VCaP (cell line): ENCODE data around the gene CTSW.
A peak's percentile ranks its signal among the peaks of the same experiment; 100 is the strongest.
"Not testable (repeated sequence)": the region's sequence is repeated elsewhere in the genome, so short reads cannot be mapped to it uniquely, and the experiment has no call there.

Experiments
- H3K27ac ChIP-seq: fragments of 450-650 bp; 2 replicates; pipeline ENCODE4 v1.5.1; 2017
- TF ChIP-seq, protein P1 (sequence below): fragments of 450-650 bp; conservative IDR thresholded peaks from 2 replicates; pipeline ENCODE4 v1.5.1; 2017; ENCODE audit warnings: mild to moderate bottlenecking, moderate library complexity

CTSW gene, protein sequence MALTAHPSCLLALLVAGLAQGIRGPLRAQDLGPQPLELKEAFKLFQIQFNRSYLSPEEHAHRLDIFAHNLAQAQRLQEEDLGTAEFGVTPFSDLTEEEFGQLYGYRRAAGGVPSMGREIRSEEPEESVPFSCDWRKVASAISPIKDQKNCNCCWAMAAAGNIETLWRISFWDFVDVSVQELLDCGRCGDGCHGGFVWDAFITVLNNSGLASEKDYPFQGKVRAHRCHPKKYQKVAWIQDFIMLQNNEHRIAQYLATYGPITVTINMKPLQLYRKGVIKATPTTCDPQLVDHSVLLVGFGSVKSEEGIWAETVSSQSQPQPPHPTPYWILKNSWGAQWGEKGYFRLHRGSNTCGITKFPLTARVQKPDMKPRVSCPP

DNA sequence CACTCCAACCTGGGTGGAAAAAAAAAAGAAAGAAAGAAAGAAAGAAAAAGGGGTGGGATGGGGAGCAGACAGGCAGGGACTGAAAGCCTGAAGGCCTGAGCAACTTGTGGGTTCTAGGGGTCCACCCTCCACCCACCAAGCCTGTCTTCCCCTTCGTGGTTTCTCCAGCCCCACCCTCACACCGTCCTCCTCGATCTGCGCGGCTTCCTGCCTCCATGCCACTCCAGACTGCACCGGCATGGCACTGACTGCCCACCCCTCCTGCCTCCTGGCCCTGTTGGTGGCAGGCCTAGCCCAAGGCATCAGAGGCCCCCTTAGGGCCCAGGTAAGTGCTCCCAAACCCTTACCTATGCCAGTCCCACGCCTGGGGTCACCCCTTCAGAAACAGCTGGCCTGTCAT lies at the start of gene CTSW:
Gene CTSW (plus strand): TSS at position 221 of the 400 bp plus-strand sequence. CDS start 18 bp downstream, at position 239.
- TF ChIP-seq, protein P1, sequence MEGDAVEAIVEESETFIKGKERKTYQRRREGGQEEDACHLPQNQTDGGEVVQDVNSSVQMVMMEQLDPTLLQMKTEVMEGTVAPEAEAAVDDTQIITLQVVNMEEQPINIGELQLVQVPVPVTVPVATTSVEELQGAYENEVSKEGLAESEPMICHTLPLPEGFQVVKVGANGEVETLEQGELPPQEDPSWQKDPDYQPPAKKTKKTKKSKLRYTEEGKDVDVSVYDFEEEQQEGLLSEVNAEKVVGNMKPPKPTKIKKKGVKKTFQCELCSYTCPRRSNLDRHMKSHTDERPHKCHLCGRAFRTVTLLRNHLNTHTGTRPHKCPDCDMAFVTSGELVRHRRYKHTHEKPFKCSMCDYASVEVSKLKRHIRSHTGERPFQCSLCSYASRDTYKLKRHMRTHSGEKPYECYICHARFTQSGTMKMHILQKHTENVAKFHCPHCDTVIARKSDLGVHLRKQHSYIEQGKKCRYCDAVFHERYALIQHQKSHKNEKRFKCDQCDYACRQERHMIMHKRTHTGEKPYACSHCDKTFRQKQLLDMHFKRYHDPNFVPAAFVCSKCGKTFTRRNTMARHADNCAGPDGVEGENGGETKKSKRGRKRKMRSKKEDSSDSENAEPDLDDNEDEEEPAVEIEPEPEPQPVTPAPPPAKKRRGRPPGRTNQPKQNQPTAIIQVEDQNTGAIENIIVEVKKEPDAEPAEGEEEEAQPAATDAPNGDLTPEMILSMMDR = no peak
- no peak within 1 kb of the TSS for H3K27ac ChIP-seq

DNA sequence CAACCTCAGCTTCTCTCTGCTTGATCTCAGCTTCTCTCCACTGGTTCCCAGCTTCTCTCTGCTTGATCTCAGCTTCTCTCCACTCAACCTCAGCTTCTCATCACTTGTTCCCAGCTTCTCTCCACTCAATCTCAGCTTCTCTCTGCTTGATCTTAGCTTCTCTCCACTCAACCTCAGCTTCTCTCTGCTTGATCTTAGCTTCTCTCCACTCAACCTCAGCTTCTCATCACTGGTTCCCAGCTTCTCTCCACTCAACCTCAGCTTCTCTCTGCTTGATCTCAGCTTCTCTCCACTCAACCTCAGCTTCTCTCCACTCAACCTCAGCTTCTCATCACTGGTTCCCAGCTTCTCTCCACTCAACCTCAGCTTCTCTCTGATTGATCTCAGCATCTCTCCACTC lies 47.4 kb upstream of the CTSW start:
- H3K27ac ChIP-seq = not testable (repeated sequence)

DNA sequence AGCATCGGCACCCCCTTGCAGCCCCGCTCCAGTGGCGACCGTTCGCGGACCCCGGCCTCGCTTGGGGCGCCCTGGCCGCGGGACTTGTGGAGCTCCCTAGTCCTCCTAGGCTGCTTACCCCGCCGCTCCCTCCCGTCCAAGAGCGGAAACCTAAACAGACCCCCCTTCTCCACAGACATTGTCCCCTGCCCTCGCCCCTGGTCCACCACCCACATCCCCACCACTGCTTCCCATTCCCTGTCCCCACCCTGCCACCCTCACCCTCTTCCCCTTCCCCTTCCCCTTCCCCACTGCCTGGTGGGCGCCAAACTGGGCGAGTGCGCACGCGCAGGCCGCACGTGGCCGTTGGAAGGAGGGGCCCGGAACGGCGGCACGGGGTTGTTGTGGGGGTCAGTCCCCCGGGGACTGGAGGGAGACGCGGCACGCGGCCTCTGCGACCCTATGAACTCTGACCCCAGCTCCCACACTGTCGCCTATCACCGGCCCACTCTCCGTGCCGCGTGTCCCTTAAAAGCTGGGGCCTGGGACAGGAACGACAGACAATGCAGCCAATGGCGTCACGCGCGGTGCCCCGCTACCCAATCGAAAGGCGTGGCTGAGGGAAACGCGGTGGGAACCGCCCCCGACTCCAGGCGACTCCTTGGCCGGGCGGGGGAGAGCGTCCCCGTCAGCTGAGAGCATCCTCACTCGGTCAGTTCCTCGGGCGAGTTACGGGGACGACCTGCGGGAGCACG lies 46.2 kb upstream of the CTSW start, which contains the start of gene SNX32:
Gene SNX32 (plus strand): TSS at position 667 of the 734 bp plus-strand sequence. CDS start 103 bp downstream, outside the sequence.
- H3K27ac ChIP-seq = peak within 1 kb of the TSS; percentile 28; the same call in 1 of the 2 replicates
- TF ChIP-seq, protein P1 = no peak

- H3K27ac ChIP-seq = peak overlapping the region; percentile 28; the same call in 1 of the 2 replicates
- TF ChIP-seq, protein P1 = no peak
Measured at GRCh38 chr11:65834202-65834601, 45.4 kb upstream of the CTSW start.

GRCh38 chr11:65842144-65842543 lies 37.5 kb upstream of the CTSW start:
- TF ChIP-seq, protein P1 = no peak

DNA sequence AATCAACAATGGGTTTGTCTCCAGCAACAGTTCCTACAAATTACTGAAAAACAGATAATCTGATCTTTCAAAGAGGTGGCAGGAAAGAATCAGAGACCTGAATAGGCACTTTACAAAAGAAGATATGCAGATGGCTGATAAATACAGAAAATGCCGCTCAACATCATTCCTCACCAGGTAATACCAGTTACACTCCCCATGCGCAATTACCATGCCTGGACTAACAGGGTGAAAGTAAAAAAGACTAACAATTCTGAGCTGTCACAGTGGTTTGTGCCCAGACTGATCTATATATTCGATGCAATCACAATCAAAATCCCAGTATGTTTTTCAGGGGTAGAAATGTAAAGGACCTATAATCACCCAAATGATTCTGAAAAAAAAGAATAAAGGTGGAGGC lies 35.8 kb upstream of the CTSW start:
- peak overlapping the region; percentile 60 for H3K27ac ChIP-seq
- TF ChIP-seq, protein P1 = no peak

More at GRCh38 chr11:65842144-65842543, 37.5 kb upstream of the CTSW start:
- no peak overlapping the region for H3K27ac ChIP-seq

- H3K27ac ChIP-seq = peak overlapping the region; percentile 60
- TF ChIP-seq, protein P1 = no peak
Measured at GRCh38 chr11:65844231-65844872, 35.3 kb upstream of the CTSW start.
